ENCODE data around the gene FAM193B.
"Not testable (repeated sequence)": the region's sequence is repeated elsewhere in the genome, so short reads cannot be mapped to it uniquely, and the experiment has no call there.

Gene FAM193B

DNA sequence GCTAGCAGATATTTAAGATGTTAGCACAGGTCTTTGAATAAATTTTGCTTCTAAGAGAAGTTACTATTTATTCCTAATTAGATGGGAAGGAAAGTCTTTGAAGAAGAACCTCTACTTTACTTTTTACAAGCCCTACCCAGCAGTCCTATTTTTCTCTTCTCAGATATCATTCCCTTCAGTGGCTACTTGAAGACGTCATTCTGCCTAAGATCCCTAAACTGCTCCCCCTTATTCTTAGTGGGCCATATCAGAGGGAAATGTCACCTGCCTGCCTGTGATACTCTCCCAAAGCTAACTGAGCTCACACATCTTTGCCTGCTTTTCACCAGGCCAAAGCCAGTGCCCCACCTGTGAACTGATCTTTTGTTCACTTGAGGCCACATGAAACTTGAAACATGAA lies 21.1 kb upstream of the FAM193B start:
- DNase-seq = no peak

- DNase-seq = no peak
Measured at GRCh38 chr5:177569894-177570293, 15.5 kb upstream of the FAM193B start.

DNA sequence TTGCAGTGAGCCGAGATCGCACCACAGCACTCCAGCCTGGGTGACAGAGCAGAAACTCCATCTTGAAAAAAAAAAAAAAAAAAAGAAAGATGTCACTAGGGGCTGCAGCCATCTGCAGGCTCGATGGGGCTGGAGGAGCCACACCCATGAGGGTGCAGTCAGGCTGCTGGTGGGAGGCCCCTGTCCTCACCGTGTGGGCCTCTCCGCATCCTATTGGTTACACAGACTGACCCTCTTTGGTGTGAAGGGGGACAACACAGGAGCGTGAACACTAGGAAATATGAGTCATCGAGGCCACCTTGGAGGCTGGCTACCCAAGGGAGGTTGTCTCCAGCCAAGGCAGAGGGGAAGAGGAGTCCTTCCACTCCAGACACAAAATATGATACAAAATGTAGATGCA lies 14.0 kb upstream of the FAM193B start:
- DNase-seq = no peak

DNA sequence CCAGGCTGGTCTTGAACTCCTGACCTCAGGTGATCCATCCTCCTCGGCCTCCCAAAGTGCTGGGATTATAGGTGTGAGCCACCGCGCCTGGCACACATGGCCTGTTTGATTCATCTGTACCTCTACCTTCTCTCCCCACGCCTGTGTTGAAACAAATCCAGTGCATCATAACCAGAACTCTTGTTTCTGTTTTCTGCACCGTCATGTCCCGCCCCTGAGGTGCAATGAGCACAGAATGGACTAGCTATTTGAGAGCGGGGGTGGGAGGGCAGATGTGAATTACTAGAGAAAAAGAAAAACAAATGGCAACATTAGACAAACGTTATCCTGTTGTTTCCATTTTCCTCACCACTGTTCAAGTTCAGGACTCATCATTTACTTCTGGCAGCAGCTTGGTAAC lies 10.7 kb upstream of the FAM193B start:
- DNase-seq = no peak

DNA sequence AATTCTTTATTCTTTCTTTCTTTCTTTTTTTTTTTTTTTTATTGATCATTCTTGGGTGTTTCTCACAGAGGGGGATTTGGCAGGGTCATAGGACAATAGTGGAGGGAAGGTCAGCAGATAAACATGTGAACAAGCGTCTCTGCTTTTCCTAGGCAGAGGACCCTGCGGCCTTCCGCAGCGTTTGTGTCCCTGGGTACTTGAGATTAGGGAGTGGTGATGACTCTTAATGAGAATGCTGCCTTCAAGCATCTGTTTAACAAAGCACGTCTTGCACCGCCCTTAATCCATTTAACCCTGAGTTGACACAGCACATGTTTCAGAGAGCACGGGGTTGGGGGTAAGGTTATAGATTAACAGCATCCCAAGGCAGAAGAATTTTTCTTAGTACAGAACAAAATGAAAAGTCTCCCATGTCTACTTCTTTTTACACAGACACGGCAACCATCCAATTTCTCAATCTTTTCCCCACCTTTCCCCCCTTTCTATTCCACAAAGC lies 5.1 kb upstream of the FAM193B start:
- DNase-seq = not testable (repeated sequence)

GRCh38 chr5:177557796-177558195 lies 3.4 kb upstream of the FAM193B start:
- DNase-seq = no peak

- DNase-seq = no peak
Measured at GRCh38 chr5:177557041-177557647, 2.8 kb upstream of the FAM193B start.

DNA sequence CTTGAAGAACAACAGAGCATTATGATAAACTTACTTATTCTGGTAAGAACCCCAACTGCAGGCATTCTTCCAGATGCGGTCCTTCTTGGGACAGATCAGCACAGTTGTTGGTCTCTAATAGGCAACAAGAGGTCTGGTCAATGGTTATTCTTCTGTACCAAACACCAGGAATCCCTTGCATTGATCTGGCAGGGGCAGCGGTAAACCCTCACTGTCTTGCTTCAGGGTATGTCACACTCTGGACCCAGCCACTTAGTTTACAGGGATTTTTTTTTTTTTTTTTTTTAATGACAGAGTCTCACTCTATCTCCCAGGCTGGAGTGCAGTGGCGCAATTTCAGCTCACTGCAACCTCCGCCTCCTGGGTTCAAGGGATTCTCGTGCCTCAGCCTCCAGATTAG lies 1.3 kb upstream of the FAM193B start:
- no peak for DNase-seq

GRCh38 chr5:177555228-177555627 lies 865 bp upstream of the FAM193B start:
- no peak for DNase-seq

- peak; percentile 41 for DNase-seq
Measured at GRCh38 chr5:177553671-177554429, 513 bp downstream of the FAM193B start.

DNA sequence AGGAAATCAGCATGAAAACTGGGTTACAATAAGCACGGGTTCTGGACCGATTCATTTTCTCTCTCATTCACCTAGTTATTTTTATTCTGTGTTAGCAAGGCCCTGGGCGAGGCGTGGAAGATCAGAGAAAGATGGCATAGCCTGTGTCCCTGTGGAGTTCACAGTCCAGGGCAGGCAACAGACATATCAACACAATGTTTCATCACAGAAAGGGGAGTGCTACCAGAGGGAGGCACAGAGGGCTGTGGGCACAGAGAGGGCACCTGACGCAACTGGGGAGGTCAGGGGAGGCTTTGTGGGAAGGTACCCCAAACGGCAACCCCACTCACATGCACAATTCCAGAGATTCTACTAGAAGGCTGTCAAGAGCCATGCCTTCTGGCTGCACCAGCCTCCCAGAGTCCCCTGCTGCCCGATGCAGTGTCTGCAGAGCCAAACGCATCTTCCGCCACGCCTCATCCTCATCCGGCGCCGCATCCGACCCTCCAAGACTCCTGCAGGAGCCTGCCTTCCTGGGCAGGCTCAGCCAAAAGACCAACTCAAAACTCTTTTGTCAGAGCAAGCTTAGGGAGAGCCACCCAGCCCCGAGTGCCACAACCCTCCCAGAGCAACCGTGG lies 1.4 kb downstream of the FAM193B start:
- no peak for DNase-seq

DNA sequence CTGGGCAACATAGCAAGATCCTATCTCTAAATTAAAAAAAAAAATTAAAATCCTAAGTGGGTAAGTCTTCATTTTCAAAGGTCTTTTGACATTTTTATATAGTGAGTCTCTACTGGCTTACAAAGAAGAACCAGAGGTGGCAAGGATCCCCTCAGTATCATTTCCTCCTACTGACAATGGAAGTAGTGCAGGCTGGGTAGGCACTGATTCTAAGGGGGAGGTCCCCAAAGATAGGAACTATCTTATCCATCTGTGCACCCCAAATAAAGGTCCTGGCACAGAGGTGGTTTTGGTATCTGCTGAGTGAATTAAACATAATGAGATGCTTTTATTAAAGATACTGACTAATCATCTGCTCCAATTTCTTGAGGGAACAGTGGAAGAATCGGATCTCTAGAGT lies 4.2 kb downstream of the FAM193B start:
- DNase-seq = no peak

DNA sequence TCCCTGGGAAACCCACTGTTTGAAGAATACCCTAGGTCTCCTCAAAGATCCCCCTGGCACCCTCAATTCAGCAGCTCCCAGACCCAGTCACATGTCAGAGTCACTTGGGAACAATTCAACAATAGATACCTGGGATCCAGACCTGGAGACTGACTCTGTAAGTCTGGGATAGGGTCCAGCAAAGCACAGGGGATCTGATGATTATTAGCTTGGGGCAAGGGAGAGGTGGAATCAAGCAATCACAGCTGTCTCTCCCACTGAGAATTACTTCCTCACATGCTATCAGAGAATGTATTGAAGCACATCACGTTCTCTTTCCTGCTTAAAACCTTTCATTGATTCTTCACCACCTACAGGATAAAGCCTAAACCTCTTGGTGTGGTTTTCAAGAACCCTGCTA lies 5.9 kb downstream of the FAM193B start:
- DNase-seq = no peak

GRCh38 chr5:177547736-177548135 lies 6.6 kb downstream of the FAM193B start:
- DNase-seq = no peak

DNA sequence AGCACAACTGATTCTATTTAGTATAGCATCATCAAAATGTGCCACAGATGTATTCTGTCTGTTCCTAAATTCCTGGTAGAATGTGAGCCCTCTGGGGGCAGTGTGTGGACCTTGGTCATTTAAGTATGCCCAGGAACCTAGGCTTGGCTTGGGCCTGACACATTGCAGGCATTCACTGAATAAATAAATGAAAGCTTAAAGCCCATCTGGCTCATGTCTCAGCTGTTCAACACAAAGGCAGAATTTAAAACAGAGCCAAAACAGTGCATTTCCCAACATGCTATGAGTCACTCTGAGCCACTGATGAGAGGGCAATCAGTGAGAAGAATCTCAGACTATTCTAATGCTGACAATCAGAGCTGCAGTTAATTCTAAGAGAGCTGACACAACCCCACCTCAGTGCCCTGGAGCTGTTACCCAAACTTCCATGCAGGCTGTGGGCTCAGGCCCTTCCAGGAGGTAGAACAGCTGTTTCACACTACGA lies 8.1 kb downstream of the FAM193B start:
- no peak for DNase-seq

DNA sequence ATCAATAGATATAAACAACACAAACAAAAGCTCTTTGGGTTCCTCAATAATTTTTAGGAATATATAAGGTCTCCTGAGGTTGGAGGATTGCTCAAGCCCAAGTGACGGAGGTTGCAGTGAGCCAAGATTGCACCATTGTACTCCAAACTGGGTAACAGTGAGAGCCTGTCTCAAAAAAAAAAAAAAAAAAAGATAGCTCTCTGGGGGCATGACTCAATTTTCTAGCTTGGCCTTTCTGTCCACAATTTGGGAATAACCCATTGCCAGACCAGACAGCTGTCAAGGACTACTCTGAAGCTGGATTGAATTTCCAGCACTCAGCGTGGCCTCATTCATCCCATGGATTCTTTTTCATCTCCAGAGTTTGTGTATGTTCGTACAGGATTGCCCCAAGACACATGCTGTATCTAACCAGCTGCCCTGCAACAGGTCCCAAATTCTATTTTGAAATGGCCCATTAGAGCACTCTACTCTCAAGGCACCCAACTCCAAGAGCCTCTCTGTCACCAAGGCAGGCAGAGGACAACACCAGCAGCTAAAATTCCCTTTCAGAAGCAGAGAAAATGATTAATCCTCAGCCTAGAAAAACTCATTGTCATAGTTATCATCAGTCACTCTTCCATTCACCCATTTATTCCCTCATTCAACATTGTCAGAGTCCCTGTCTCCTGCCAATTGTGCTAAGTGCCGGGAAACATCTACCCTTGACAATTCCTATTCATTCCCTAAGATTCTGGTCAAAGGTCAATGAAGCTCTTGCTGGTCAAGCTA lies 8.7 kb downstream of the FAM193B start:
- no peak for DNase-seq

- no peak for DNase-seq
Measured at GRCh38 chr5:177542816-177543465, 11.4 kb downstream of the FAM193B start.

DNA sequence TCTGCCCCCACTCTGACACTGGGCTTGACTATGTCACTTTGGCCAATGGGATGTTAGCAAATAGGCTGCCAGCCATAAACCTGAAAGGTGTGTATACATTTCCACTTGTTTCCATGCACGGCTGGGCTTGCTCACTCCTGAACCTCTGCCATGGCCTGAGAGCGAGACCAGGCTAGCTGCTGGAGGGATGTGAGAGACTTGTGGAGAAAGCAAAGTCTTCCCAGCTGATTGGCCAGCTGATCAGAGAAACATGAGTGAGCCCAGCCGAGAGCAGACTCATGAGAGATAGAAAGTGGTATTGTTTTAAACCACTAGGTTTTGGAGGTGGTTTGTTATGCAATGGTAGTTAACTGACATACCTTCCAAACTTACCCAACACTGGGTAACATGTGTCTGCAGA lies 13.9 kb downstream of the FAM193B start:
- DNase-seq = no peak

- no peak for DNase-seq
Measured at GRCh38 chr5:177539411-177539810, 15.0 kb downstream of the FAM193B start.

DNA sequence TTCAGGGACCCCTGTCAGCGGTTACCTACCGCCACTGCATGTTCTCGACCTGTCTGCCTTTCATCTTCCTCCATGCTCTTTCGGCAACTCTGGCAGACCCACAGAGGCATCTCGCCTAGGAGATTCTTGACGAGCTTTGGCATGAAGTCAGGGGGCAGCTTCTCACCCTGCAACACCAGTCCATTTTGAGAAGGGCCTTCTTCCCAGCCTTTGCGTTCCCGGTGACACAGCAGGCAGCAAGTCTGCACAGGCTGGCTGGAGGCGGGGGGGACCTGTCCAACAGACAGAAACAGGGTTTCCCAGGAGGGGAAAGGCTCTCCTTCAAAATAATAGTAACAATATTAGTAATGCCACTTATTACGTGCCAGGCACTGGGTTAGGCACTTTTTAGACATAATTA lies 15.5 kb downstream of the FAM193B start:
- no peak for DNase-seq

GRCh38 chr5:177537389-177538361 lies 16.7 kb downstream of the FAM193B start:
- no peak for DNase-seq

Measured in stimulated activated naive CD4-positive, alpha-beta T cell treated with Interleukin-2 at 50 U/mL for 16 hours (primary cell).